Retinal pigment epithelial cell (primary cell): ENCODE data around the gene GPR32.

Source experiments
- DNase-seq: peaks from one replicate; pipeline ENCODE4 v3.0.0-alpha.2; 2010; ENCODE audit warnings: low read depth
- H3K4me3 ChIP-seq: 2 replicates; pipeline ENCODE4 v1.5.1; 2011; ENCODE audit warnings: mild to moderate bottlenecking, low read length, control low read depth, moderate library complexity
- CTCF ChIP-seq: conservative IDR thresholded peaks from 2 replicates; pipeline ENCODE4 v1.5.1; 2011; ENCODE audit warnings: low read depth, low read length, control low read depth, inconsistent platforms

Gene GPR32

GRCh38 chr19:50820549-50821247, 50.4 kb downstream of the GPR32 start:
- no peak for TF ChIP-seq CTCF
- DNase-seq = no peak
- no peak overlapping the region for H3K4me3 ChIP-seq

GRCh38 chr19:50821248-50821612, 51.0 kb downstream of the GPR32 start:
- H3K4me3 ChIP-seq = no peak overlapping the region
- no peak for TF ChIP-seq CTCF
- DNase-seq = no peak
